Caco-2 (cell line): ENCODE results near the gene PADI2. TPM values are rescaled to one million over a fixed set of nuclear protein-coding genes. Genes with fewer than 3 reads are reported as not detected.

Source experiments
- BruUV-seq: library from RNA; stranded (reverse); fragments of 400-500 nt; replicated peaks from 2 replicates; lab custom pipeline; 2021; lab: Mats Ljungman, UMichigan
- CTCF ChIA-PET: fragments of 300-600 bp; sonication (Branson Sonifier 250); formaldehyde crosslinking; loops from one replicate; lab custom pipeline; 2022; ENCODE audit warnings: antibody characterized with exemption; lab: Charles Lee
- POLR2A ChIA-PET: fragments of 300-600 bp; sonication (Branson Sonifier 250); formaldehyde crosslinking; loops from one replicate; lab custom pipeline; 2022; ENCODE audit warnings: antibody characterized with exemption; lab: Charles Lee
- DNase-seq, 2 experiments: peaks; one replicate each; pipeline versions ENCODE4 v3.0.0 to v3.0.0-alpha.2; 2020 to 2022
- H3K27me3 ChIP-seq: replicated peaks from 2 replicates; pipeline ENCODE4 v1.6.0; 2011; ENCODE audit warnings: low read length; ENCODE audit not compliant: control insufficient read depth, insufficient read depth
- H3K36me3 ChIP-seq: 2 replicates; pipeline ENCODE4 v1.5.1; 2011; ENCODE audit warnings: low read length; ENCODE audit not compliant: control insufficient read depth, insufficient read depth
- H3K4me1 ChIP-seq: fragments of 250-450 bp; sonication (Bioruptor Pico); 2 replicates; pipeline ENCODE4 v1.5.1; 2020; ENCODE audit warnings: mild to moderate bottlenecking
- H3K4me3 ChIP-seq: 2 replicates; pipeline ENCODE4 v1.5.1; 2011; ENCODE audit warnings: low read depth, mild to moderate bottlenecking, control low read depth, low read length
- H3K9me3 ChIP-seq: fragments of 250-450 bp; sonication (Bioruptor Pico); 2 replicates; pipeline ENCODE4 v1.5.1; 2020; ENCODE audit warnings: mild to moderate bottlenecking, moderate library complexity
- H3K27ac Mint-ChIP-seq: one replicate; pipeline ENCODE4 v1.8.0; 2022; ENCODE audit warnings: mixed read lengths; ENCODE audit not compliant: unreplicated experiment
- H3K27me3 Mint-ChIP-seq: one replicate; pipeline ENCODE4 v1.8.0; 2022; ENCODE audit warnings: mixed read lengths; ENCODE audit not compliant: insufficient read depth, unreplicated experiment
- H3K36me3 Mint-ChIP-seq: one replicate; pipeline ENCODE4 v1.8.0; 2022; ENCODE audit warnings: mild to moderate bottlenecking, mixed read lengths; ENCODE audit not compliant: insufficient read depth, unreplicated experiment
- H3K4me1 Mint-ChIP-seq: one replicate; pipeline ENCODE4 v1.8.0; 2022; ENCODE audit warnings: low read depth, mixed read lengths; ENCODE audit not compliant: unreplicated experiment
- H3K4me3 Mint-ChIP-seq: one replicate; pipeline ENCODE4 v1.8.0; 2022; ENCODE audit warnings: mild to moderate bottlenecking, moderate library complexity, mixed read lengths; ENCODE audit not compliant: unreplicated experiment
- H3K9me3 Mint-ChIP-seq: one replicate; pipeline ENCODE4 v1.8.0; 2022; ENCODE audit warnings: mixed read lengths; ENCODE audit not compliant: unreplicated experiment
- CTCF ChIP-seq, 2 experiments: fragments of 200-600 bp in 1 of 2; IDR thresholded peaks; 1 replicate in 1 of 2; 2 replicates in 1 of 2; pipeline versions ENCODE4 v1.5.1 to v1.8.0; 2011 to 2022; ENCODE audit warnings: antibody characterized with exemption in 1 of 2, control low read depth in 1 of 2, inconsistent platforms in 1 of 2, low read depth in 1 of 2, low read length in 1 of 2, mild to moderate bottlenecking in 1 of 2, moderate library complexity in 1 of 2; ENCODE audit not compliant: insufficient read depth in 1 of 2, severe bottlenecking in 1 of 2, unreplicated experiment in 1 of 2
- intact Hi-C: fragments of 100-400 bp; cut with micrococcal nuclease; formaldehyde crosslinking; loops from one replicate; pipeline ENCODE4 v1.10.0; 2022; ENCODE audit not compliant: unreplicated experiment
- total RNA-seq: library from RNA; stranded (reverse); gene quantifications from 2 replicates; pipeline ENCODE4 v1.2.3, GENCODE V29; 2022

PADI2 gene
- total RNA-seq, 1 experiment from 2014 or later = 0.73 TPM

DNA sequence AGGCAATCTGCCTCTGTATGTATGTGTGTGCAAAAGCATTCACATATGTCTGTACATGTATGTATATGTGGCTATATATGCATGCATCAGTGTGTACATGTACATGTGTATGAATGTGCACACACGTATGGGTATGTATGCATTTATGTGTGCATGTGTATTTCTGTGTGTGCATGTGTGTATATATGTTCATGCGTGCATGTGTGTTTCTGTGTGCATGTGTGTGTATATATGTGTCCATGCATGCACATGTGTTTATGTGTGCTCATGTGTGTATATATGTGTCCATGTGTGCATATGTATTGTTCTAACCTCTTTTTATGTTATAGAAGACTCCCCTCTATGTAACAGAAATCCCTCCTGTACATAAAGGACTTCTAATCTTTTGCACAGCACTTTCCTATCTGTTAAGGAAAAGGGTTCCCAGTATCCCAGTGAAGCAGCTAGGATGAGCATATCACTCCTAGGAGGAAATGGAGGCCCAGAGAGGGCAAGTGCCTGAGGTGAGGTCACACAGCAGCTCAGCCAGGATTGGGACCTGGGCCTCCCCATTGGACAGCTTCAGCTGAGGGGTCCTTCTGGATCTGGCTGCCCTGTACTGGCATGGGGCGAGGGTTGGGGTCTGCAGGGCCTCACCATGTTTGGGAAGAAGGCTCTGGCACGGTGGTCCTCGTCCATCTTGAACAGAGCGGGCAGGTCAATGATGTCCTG, 49.6 kb downstream of the PADI2 start:
- Histone ChIP-seq H3K4me3 (no peak overlapping the region), H3K4me1 (no peaks in the 10 kb centered on the region), H3K27me3 (no peaks in the 10 kb centered on the region), H3K9me3 (peaks cover 4% of the 10 kb centered on the region; the same call in 1 of the 2 replicates), H3K36me3 (no peaks in the 10 kb centered on the region)
- BruUV-seq = no TSS peak
- Mint-ChIP-seq H3K4me1 (no peaks in the 10 kb centered on the region), H3K27me3 (no peaks in the 10 kb centered on the region), H3K27ac (no peak overlapping the region), H3K9me3 (no peaks in the 10 kb centered on the region), H3K36me3 (no peaks in the 10 kb centered on the region), H3K4me3 (no peak overlapping the region)
- CTCF ChIA-PET = interaction anchor here (0.6 kb wide), 1 partner anchor 550 kb away, joined by 3 read pairs; no protein-coding TSS in a partner anchor
- TF ChIP-seq CTCF (IDR thresholded peaks at IDR 0.05; ENCODE audit: insufficient read depth in 1 of 2, low read depth in 1 of 2, low read length in 1 of 2, severe bottlenecking in 1 of 2, unreplicated experiment in 1 of 2) = no peak
- intact Hi-C loops = no loop called here
- no peak for DNase-seq
- POLR2A ChIA-PET = no interaction called here

- Histone ChIP-seq H3K4me3 (no peak overlapping the region), H3K27me3 (no peaks in the 10 kb centered on the region), H3K4me1 (no peaks in the 10 kb centered on the region), H3K9me3 (peaks cover 5% of the 10 kb centered on the region; the same call in 1 of the 2 replicates), H3K36me3 (no peaks in the 10 kb centered on the region)
- Mint-ChIP-seq H3K27ac (no peak overlapping the region), H3K4me3 (no peak overlapping the region), H3K9me3 (no peaks in the 10 kb centered on the region), H3K4me1 (no peaks in the 10 kb centered on the region), H3K27me3 (no peaks in the 10 kb centered on the region), H3K36me3 (no peaks in the 10 kb centered on the region)
- intact Hi-C loops = no loop called here
- DNase-seq = no peak
- CTCF ChIA-PET = no interaction called here
- no TSS peak for BruUV-seq
- POLR2A ChIA-PET = no interaction called here
- no peak for TF ChIP-seq CTCF (IDR thresholded peaks at IDR 0.05; ENCODE audit: insufficient read depth in 1 of 2, low read depth in 1 of 2, low read length in 1 of 2, severe bottlenecking in 1 of 2, unreplicated experiment in 1 of 2)
These were observed 50.5 kb downstream of the PADI2 start for GRCh38 chr1:17068789-17069188.

DNA sequence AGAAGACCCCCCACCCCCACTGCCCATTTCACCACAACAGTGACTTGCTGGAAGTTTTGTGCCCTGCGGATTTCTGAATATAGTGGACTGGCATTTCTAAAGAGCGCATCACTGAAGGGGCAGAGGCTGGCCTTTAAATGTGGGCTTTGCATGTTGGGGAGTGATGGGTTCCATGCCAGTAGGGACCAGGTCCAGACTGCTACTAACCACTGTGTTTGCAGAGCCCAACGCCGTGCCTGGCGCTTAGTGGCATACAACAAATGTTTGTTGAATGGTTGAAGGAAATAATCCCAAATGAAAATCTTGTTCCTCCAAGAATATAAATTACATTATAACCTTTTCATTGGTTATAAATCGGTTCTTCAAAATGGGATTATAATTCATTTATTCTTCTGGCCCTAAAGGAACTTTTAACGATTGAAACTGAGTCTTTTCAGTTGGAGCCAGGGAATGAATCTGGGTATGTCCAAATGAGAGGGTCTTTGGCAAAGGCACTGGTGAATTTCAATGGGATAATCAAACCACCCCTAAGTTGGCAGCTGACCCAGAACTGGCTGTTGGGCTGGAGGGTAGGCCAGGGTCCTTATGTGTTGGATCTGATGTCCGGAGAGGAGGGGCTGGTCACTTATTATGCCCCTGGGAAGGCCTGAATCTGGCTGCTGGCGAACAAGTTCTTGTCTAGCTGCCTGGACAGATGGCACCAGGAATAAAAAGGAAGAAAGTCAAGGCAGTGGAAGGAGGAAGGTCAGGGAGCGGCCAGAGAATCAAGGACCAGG, 51.6 kb downstream of the PADI2 start:
- Mint-ChIP-seq H3K27ac (no peak overlapping the region), H3K4me3 (no peak overlapping the region), H3K4me1 (no peaks in the 10 kb centered on the region), H3K27me3 (no peaks in the 10 kb centered on the region), H3K36me3 (no peaks in the 10 kb centered on the region), H3K9me3 (no peaks in the 10 kb centered on the region)
- POLR2A ChIA-PET = no interaction called here
- no TSS peak for BruUV-seq
- no peak for DNase-seq
- H3K27me3 ChIP-seq = no peaks in the 10 kb centered on the region
- TF ChIP-seq CTCF (IDR thresholded peaks at IDR 0.05; ENCODE audit: insufficient read depth in 1 of 2, low read depth in 1 of 2, low read length in 1 of 2, severe bottlenecking in 1 of 2, unreplicated experiment in 1 of 2) = no peak
- intact Hi-C loops = no loop called here
- no peak overlapping the region for H3K4me3 ChIP-seq
- H3K4me1 ChIP-seq = no peaks in the 10 kb centered on the region
- CTCF ChIA-PET = interaction anchor here (0.7 kb wide), 1 partner anchor 54 kb away, joined by 3 read pairs; no protein-coding TSS in a partner anchor
- H3K36me3 ChIP-seq = no peaks in the 10 kb centered on the region
- peaks cover 5% of the 10 kb centered on the region; the same call in 1 of the 2 replicates for H3K9me3 ChIP-seq
